ACC112 (cell line): ENCODE data around the gene TRAF4.
"Not testable (repeated sequence)": the region's sequence is repeated elsewhere in the genome, so short reads cannot be mapped to it uniquely, and the experiment has no call there.

Source experiments
- H2AFZ ChIP-seq: fragments of 200-600 bp; sonication (generic); one replicate; pipeline ENCODE4 v1.6.0; 2017; ENCODE audit warnings: antibody characterized with exemption, low read length; ENCODE audit not compliant: unreplicated experiment
- H3K27ac ChIP-seq: fragments of 200-600 bp; sonication (generic); 2 replicates; pipeline ENCODE4 v1.5.1; 2014; ENCODE audit warnings: low read depth, mild to moderate bottlenecking, antibody characterized with exemption, low read length, moderate library complexity
- H3K27me3 ChIP-seq: fragments of 200-600 bp; sonication (generic); 2 replicates; pipeline ENCODE4 v1.6.1; 2014; ENCODE audit warnings: mild to moderate bottlenecking, antibody characterized with exemption, low read length, moderate library complexity, mixed read lengths; ENCODE audit not compliant: insufficient read depth
- H3K36me3 ChIP-seq: fragments of 200-600 bp; sonication (generic); 2 replicates; pipeline ENCODE4 v1.6.1; 2016; ENCODE audit warnings: mild to moderate bottlenecking, antibody characterized with exemption, low read length, moderate library complexity, mixed read lengths; ENCODE audit not compliant: insufficient read depth
- H3K4me1 ChIP-seq: fragments of 200-600 bp; sonication (generic); one replicate; pipeline ENCODE4 v1.6.1; 2016; ENCODE audit warnings: low read length, mixed read lengths; ENCODE audit not compliant: insufficient read depth, unreplicated experiment, control insufficient read depth
- H3K4me3 ChIP-seq: fragments of 200-600 bp; sonication (generic); 2 replicates; pipeline ENCODE4 v1.5.1; 2014; ENCODE audit warnings: mild to moderate bottlenecking, low read depth, low read length
- H3K79me2 ChIP-seq: fragments of 200-600 bp; sonication (generic); one replicate; pipeline ENCODE4 v1.6.0; 2016; ENCODE audit warnings: low read length; ENCODE audit not compliant: control insufficient read depth, unreplicated experiment, insufficient read depth

TRAF4 gene

DNA sequence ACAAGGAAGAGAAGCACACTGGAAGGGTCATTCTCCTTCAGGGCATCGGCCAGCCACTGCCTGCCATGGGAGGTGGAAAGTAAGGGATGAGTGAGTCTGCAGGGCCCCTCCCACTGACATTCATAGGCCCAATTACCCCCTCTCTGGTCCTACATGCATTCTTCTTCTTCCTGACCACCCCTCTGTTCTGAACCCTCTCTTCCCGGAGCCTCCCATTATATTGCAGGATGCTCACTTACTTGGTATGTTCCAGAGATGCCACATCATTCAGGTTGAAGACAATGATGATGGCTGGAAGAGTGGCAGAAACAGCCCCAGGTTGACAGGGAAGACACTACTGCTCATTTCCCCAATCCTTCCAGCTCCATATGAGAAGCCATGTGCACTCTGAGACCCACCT is 28.6 kb upstream of the TRAF4 start:
- peaks cover 31% of the 10 kb centered on the region for H3K79me2 ChIP-seq
- H3K27me3 ChIP-seq: no peaks in the 10 kb centered on the region
- H3K4me3 ChIP-seq: peak overlapping the region; percentile 95
- peaks cover 25% of the 10 kb centered on the region for H3K4me1 ChIP-seq
- no peak overlapping the region for H3K27ac ChIP-seq
- H2AFZ ChIP-seq: no peak overlapping the region
- peaks cover 19% of the 10 kb centered on the region for H3K36me3 ChIP-seq

DNA sequence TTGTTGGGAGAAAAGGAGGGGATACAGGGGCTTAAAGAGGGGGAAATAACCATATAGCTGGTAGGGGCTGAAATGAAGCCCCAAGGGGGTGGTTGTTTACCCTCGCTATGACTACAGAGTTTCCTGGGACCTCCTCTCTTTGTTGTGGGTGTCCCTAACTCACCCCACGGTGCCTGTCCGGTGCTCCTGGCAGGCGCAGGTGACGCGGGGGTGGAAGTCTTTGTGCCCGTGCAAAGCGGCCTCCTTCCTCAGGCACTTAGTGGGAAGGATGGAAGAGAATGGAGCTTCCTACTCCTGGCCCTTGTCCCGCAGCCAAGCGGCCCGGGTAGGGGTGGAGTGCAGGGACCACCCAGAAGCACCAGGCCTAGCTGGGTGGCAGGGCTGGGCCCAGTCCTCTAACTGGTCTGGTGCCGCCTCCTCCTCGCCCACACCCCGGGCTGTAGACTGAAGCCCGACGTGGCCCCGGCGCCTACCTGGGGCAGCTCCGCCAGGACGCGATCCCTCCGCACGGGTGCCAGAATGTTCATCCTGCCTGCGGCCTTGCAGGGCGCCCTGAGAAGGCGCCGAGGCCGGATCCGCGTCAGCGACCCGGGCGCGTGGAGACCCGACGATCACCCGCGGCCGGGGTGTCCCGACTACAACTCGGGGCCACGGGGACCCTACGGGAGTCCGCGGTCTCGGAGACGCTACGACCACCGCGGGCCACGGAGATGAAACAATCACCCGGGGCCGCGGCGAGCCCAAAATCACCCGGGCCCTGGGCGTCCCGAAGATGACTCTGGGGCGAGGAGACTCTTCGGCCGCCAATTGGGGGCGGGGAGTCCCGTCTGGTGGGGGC is 26.9 kb upstream of the TRAF4 start:
- peaks cover 31% of the 10 kb centered on the region for H3K36me3 ChIP-seq
- H3K79me2 ChIP-seq: peaks cover 48% of the 10 kb centered on the region
- H3K4me3 ChIP-seq: peak overlapping the region; percentile 95
- H3K27ac ChIP-seq: peak overlapping the region; percentile 75
- H3K27me3 ChIP-seq: no peaks in the 10 kb centered on the region
- peaks cover 25% of the 10 kb centered on the region for H3K4me1 ChIP-seq
- H2AFZ ChIP-seq: peak overlapping the region; percentile 77

DNA sequence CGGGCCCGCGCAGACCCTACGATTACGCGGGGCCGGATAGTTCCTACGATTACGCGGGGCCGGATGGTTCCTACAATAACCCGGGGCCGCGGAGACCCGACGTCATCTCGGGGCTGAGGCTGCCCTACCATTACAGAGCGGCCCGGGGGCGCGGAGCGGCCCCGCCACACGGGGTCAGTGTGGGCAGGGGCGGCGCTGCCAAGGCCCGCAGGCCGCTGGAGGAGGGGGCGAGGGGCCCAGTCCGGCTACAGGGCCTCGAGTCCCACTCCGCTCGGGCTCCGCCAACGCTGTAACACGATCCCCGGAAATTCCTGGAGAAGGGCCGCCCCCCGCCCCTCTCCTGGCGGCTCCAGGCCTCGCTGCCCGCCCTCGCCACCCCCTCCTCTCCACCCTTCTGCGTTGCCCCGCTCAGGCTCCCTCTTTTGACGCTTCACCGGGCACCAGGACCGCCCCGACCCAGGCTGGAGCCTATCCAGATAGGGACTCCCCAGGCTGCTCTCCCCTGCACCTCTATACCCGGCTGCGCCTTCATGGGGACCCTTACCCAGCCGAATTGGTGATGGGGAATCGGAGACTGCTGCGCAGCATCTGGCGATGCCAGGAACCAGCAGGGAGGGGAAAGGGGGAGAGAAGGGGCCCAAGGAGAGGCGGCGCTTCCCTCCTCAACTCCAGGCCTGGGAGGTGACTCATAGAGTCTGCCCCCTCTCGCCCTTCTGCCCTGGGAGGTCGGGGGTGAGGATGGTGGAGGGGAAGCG is 26.1 kb upstream of the TRAF4 start, which contains the start of gene RAB34:
RAB34 (minus strand) TSS at position 291 of the 755 bp plus-strand sequence. CDS start 602 bp downstream, outside the sequence.
- peak within 1 kb of the TSS; percentile 77 for H2AFZ ChIP-seq
- H3K27me3 ChIP-seq: no peaks in the 10 kb centered on the region
- H3K79me2 ChIP-seq: peaks cover 55% of the 10 kb centered on the region
- peak within 1 kb of the TSS; percentile 95 for H3K4me3 ChIP-seq
- H3K36me3 ChIP-seq: peaks cover 37% of the 10 kb centered on the region
- peaks cover 19% of the 10 kb centered on the region for H3K4me1 ChIP-seq
- H3K27ac ChIP-seq: peak within 1 kb of the TSS; percentile 75

DNA sequence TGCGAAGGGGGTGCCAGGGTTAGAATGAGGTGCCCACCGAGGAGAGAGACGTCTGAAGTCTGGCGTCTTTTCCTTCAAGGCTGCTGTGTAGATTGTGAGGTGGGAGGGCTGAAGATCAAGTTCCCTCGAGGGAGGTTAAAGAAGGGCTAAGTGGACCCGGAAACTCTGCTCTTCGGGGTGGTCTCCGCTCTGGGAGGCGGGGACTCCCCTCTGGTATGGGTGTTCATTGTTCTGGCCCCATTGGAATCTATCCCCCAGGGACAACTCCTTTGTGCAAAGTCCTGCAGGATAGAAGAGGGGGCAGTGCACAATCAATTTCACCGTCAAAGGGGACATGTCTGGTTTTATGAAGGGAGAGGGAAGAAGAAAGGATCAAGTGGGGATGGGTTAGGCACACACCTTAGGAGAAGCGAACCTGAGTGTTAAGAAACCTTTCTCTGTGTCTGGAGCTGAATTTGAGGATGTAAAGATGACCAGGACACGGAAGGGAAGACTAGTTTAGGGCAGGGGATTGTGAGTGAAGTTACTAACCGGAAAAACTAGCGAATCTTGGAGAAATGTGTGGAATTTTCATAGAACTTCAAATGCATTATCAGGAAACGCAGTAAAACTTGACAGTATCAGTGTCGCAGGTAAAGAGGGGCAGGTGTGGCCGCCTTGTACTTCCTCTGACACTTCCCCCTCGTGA is 25.3 kb upstream of the TRAF4 start:
- Histone ChIP-seq H3K4me3 (peak overlapping the region; percentile 95), H3K27me3 (no peaks in the 10 kb centered on the region), H2AFZ (no peak overlapping the region), H3K79me2 (peaks cover 62% of the 10 kb centered on the region), H3K27ac (peak overlapping the region; percentile 75), H3K4me1 (peaks cover 25% of the 10 kb centered on the region), H3K36me3 (peaks cover 40% of the 10 kb centered on the region)

DNA sequence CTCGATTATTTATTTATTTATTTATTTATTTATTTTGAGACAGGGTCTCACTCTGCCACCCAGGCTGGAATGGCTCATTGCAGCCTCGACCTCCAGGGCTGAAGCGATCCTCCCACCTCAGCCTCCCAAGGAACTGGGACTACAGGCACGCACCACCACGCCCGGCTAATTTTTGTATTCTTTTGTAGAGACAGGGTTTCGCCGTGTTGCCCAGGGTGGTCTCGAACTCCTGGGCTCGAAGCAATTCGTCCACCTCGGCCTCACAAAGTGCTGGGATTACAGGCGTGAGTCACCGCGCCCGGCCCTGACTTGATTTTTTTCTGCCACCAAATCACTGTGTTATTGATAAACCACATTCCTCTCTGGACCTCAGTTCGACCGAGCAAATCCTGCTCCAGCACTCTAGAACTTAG is 24.8 kb upstream of the TRAF4 start:
- H3K4me1 ChIP-seq: peaks cover 28% of the 10 kb centered on the region
- H3K36me3 ChIP-seq: peaks cover 39% of the 10 kb centered on the region
- peak overlapping the region; percentile 75 for H3K27ac ChIP-seq
- peaks cover 63% of the 10 kb centered on the region for H3K79me2 ChIP-seq
- H3K4me3 ChIP-seq: peak overlapping the region; percentile 95
- no peaks in the 10 kb centered on the region for H3K27me3 ChIP-seq
- H2AFZ ChIP-seq: no peak overlapping the region

DNA sequence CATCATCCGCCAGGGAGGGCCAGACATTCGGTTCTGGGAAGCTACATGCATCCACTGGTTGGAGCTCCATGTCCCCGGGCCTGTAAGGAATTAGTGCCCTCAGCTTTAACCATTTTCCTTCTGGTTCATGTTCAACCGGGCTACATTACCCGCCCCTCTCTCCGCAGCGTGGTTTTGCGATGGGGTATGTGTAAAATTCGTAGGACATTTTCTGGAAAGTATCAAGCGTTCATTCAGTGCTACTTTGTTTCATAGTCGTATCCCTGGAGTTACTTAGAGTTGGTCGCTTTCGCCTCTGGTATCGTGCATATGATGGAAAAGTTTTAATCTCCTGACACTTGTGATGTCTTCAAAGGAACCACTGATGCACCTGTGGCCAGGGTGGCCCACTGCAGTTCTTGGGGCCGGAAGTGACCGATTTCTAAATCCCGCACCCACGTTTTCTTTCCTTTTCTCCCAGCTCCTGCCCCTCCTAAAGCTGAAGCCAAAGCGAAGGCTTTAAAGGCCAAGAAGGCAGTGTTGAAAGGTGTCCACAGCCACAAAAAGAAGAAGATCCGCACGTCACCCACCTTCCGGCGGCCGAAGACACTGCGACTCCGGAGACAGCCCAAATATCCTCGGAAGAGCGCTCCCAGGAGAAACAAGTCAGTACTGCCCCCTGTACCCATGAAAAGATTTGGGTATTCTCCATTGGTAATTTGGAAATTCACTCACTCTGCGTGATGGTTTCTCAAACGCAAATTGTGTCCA is 23.4 kb upstream of the TRAF4 start:
- peak overlapping the region; percentile 95 for H3K4me3 ChIP-seq
- H3K4me1 ChIP-seq: peaks cover 40% of the 10 kb centered on the region
- peak overlapping the region; percentile 75 for H3K27ac ChIP-seq
- peaks cover 28% of the 10 kb centered on the region for H3K36me3 ChIP-seq
- H2AFZ ChIP-seq: no peak overlapping the region
- H3K27me3 ChIP-seq: no peaks in the 10 kb centered on the region
- H3K79me2 ChIP-seq: peaks cover 57% of the 10 kb centered on the region

DNA sequence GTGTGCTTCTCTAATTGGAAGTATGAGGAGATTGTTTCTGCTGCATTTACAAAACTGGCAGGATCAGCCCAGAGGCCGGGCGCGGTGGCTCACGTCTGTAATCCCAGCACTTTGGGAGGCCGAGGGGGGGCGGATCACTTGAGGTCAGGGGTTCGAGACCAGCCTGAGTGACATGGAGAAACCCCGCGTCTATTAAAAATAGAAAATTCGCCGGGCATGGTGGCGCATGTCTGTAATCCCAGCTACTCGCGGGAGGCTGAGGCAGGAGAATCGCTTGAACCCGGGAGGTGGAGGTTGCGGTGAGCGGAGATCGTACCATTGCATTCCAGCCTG is 22.8 kb upstream of the TRAF4 start:
- Histone ChIP-seq H3K4me3 (peak overlapping the region; percentile 95), H3K79me2 (peaks cover 52% of the 10 kb centered on the region), H3K4me1 (peaks cover 35% of the 10 kb centered on the region), H3K36me3 (peaks cover 27% of the 10 kb centered on the region), H3K27ac (peak overlapping the region; percentile 75)
- not testable (repeated sequence) for H2AFZ ChIP-seq, H3K27me3 ChIP-seq

DNA sequence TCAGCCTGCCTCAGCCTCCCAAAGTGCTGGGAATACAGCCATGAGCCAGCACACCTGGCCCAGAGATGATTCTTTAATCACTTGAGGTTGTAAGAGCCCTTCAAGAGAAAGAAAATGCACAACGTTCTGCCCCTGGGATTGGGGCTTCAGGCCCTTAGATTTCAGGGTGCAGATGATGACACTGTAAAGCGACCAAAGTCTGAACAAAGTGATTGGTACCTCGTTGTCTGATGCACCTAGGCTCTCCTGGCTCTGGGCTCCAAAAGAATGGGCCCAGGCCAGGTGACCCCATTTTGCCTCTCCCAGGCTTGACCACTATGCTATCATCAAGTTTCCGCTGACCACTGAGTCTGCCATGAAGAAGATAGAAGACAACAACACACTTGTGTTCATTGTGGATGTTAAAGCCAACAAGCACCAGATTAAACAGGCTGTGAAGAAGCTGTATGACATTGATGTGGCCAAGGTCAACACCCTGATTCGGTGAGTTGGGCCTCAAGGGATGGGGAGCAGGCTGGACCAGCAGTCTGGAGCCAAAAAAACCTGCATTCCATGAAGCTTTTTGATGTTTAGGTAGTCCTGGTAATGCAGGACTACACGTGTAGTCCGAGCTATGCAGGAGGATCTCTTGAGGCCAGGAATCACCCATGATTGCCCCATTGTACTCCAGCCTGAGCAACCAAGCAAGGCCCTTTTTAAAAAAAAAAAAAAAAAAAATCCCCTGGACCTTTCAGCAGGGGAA is 21.2 kb upstream of the TRAF4 start:
- Histone ChIP-seq H3K79me2 (peaks cover 36% of the 10 kb centered on the region), H3K27ac (peak overlapping the region; percentile 46), H3K4me1 (peaks cover 30% of the 10 kb centered on the region), H3K36me3 (peaks cover 27% of the 10 kb centered on the region), H3K27me3 (no peaks in the 10 kb centered on the region), H3K4me3 (peak overlapping the region; percentile 95), H2AFZ (no peak overlapping the region)

DNA sequence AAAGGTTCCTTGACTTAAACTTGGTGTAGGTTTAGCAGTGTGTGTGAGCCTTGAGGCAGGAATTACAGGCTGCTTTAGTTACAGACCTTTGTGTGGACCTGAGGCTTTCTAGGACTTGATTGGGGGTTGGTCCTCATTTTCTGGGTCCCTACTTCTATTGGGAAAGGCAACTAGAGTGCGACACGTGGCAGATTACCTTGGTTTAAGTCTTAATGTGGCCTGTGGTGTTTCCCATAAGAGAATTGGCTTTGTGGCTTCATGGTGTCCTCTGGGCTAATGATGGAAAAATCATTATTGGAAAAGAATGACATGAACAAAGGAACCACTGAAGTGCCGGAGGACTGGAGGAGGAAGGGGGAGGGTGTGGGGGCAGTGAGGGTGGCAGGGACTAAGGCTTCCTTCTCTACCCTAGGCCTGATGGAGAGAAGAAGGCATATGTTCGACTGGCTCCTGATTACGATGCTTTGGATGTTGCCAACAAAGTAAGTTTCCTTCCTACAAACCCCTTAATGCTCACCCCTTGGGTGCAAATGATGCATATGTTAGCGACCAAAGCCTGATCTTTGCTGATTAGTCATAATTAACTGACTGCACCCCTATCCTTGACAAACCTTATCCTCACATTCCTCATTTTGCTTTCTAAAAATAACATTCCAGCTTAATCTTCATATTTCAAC is 20.5 kb upstream of the TRAF4 start:
- peak overlapping the region; percentile 46 for H3K27ac ChIP-seq
- peaks cover 28% of the 10 kb centered on the region for H3K4me1 ChIP-seq
- H3K27me3 ChIP-seq: no peaks in the 10 kb centered on the region
- no peak overlapping the region for H2AFZ ChIP-seq
- H3K4me3 ChIP-seq: peak overlapping the region; percentile 95
- H3K36me3 ChIP-seq: peaks cover 27% of the 10 kb centered on the region
- H3K79me2 ChIP-seq: peaks cover 36% of the 10 kb centered on the region
